ENCODE results near the gene CLN6. TPM values are rescaled to one million over a fixed set of nuclear protein-coding genes. Genes with fewer than 3 reads are reported as not detected.
A peak's percentile ranks its signal among the peaks of the same experiment; 100 is the strongest.

The CLN6 gene
- total RNA-seq (100 to 1,000 TPM in 1 of 5 donors, 10 to 100 TPM in 3, 1 to 10 TPM in 1; 6.4 to 151 (median 25.0) TPM), polyA plus RNA-seq (10 to 100 TPM in 1 of 3 donors, 1 to 10 TPM in 2; 8.7 to 17.1 (median 9.2) TPM)
- long read RNA-seq, donor 1, partial matches to known transcripts: 0 of 2 reads
- long read RNA-seq, donor 1, other reads (novel, unspliced or antisense): 0 of 2 reads
- long read RNA-seq, donor 2, transcript CLN6-201 (7 exons, 2,243 nt): major isoform, 12 of 17 reads
- long read RNA-seq, donor 2, partial matches to known transcripts: 0 of 17 reads
- long read RNA-seq, donor 2, other reads (novel, unspliced or antisense): 0 of 17 reads
- long read RNA-seq, donor 3, partial matches to known transcripts: 0 of 4 reads
- long read RNA-seq, donor 3, other reads (novel, unspliced or antisense): 0 of 4 reads
- long read RNA-seq, donor 4, partial matches to known transcripts: 0 of 1 reads
- long read RNA-seq, donor 4, other reads (novel, unspliced or antisense): 0 of 1 reads
- long read RNA-seq, donor 5, partial matches to known transcripts: 0 of 5 reads
- long read RNA-seq, donor 5, other reads (novel, unspliced or antisense): 0 of 5 reads
- long read RNA-seq, donor 6, transcript CLN6-201 (7 exons, 2,243 nt): major isoform, 15 of 22 reads
- long read RNA-seq, donor 6, partial matches to known transcripts: 0 of 22 reads
- long read RNA-seq, donor 6, other reads (novel, unspliced or antisense): 0 of 22 reads
- long read RNA-seq, donor 7, partial matches to known transcripts: 0 of 6 reads
- long read RNA-seq, donor 7, other reads (novel, unspliced or antisense): 0 of 6 reads
- long read RNA-seq, donor 8, transcript CLN6-201 (7 exons, 2,243 nt): major isoform, 5 of 10 reads
- long read RNA-seq, donor 8, partial matches to known transcripts: 0 of 10 reads
- long read RNA-seq, donor 8, other reads (novel, unspliced or antisense): 0 of 10 reads
- long read RNA-seq, donor 9, partial matches to known transcripts: 0 of 5 reads
- long read RNA-seq, donor 9, other reads (novel, unspliced or antisense): 0 of 5 reads
- long read RNA-seq, donor 10, transcript CLN6-201 (7 exons, 2,243 nt): major isoform, 5 of 6 reads
- long read RNA-seq, donor 10, partial matches to known transcripts: 0 of 6 reads
- long read RNA-seq, donor 10, other reads (novel, unspliced or antisense): 0 of 6 reads

GRCh38 chr15:68229386-68230156, at the start of gene CLN6:
TSS of gene CLN6 (minus strand) at chr15:68229728. CDS start at chr15:68229584, 144 bp downstream.
- H3K36me3 ChIP-seq: no peaks in the 10 kb centered on the region
- no peaks in the 10 kb centered on the region for H3K27me3 ChIP-seq
- H3K4me3 ChIP-seq: peak within 1 kb of the TSS; percentile 75 to 91 (median 88)
- H3K4me1 ChIP-seq: peaks cover 16 to 50% (median 35%) of the 10 kb centered on the region in 4 donors
- peak; percentile 84 to 95 for DNase-seq
- intact Hi-C loops (cut with DNase I; ENCODE audit: low total_unique reads): no loop called here
- 0 to 1% (median 0%) methylated on average over 21 to 82 of the region's 82 CpGs for WGBS, 5 donors
- TF ChIP-seq POLR2A (IDR thresholded peaks at IDR 0.05) (no peak), POLR2AphosphoS5 (IDR thresholded peaks at IDR 0.05) (peak in 1 of 3 donors; percentile 29)
- H3K9me3 ChIP-seq: no peaks in the 10 kb centered on the region
- peak within 1 kb of the TSS; percentile 84 to 93 (median 88) for H3K27ac ChIP-seq

GRCh38 chr15:68278595-68279405, 49.3 kb upstream of the CLN6 start:
- peak overlapping the region; percentile 78 to 98 (median 86) for H3K4me3 ChIP-seq
- H3K4me1 ChIP-seq: peaks cover 48 to 83% (median 76%) of the 10 kb centered on the region in 4 donors
- peak in 1 of 2 donors; percentile 42 for DNase-seq
- TF ChIP-seq CTCF (IDR thresholded peaks at IDR 0.05): no peak
- TF ChIP-seq EP300 (IDR thresholded peaks at IDR 0.05): no peak
- TF ChIP-seq POLR2A (IDR thresholded peaks at IDR 0.05): no peak
- TF ChIP-seq POLR2AphosphoS5 (IDR thresholded peaks at IDR 0.05): no peak
- H3K36me3 ChIP-seq: no peaks in the 10 kb centered on the region
- H3K9me3 ChIP-seq: no peaks in the 10 kb centered on the region
- 1 to 3% (median 1%) methylated on average over 23 of the region's 23 CpGs for WGBS, 5 donors
- H3K27ac ChIP-seq: peak overlapping the region; percentile 96 to 99 (median 97)
- intact Hi-C loops (cut with DNase I; ENCODE audit: low total_unique reads): no loop called here
- H3K27me3 ChIP-seq: no peaks in the 10 kb centered on the region

- TF ChIP-seq EP300 (IDR thresholded peaks at IDR 0.05): no peak
- TF ChIP-seq POLR2AphosphoS5 (IDR thresholded peaks at IDR 0.05): no peak
- TF ChIP-seq POLR2A (IDR thresholded peaks at IDR 0.05): no peak
- peak in 2 of 7 experiments; percentile 3 to 21 for TF ChIP-seq CTCF (IDR thresholded peaks at IDR 0.05)
- H3K36me3 ChIP-seq: no peaks in the 10 kb centered on the region
- peaks cover 48 to 81% (median 75%) of the 10 kb centered on the region in 4 donors for H3K4me1 ChIP-seq
- H3K4me3 ChIP-seq: peak overlapping the region; percentile 78 to 98 (median 86)
- H3K27me3 ChIP-seq: no peaks in the 10 kb centered on the region
- H3K9me3 ChIP-seq: no peaks in the 10 kb centered on the region
- DNase-seq: peak in 1 of 2 donors; percentile 92
- 0 to 1% (median 0%) methylated on average over 11 to 22 of the region's 22 CpGs for WGBS, 5 donors
- peak overlapping the region; percentile 96 to 99 (median 97) for H3K27ac ChIP-seq
- intact Hi-C loops (cut with DNase I; ENCODE audit: low total_unique reads): no loop called here
These were observed 48.7 kb upstream of the CLN6 start for GRCh38 chr15:68278345-68278594.

All from stomach (tissue), 19 donors.